A673 (cell line): ENCODE data around the gene LNX1. TPM values are rescaled to one million over a fixed set of nuclear protein-coding genes. Genes with fewer than 3 reads are reported as not detected.

Source experiments
- BruUV-seq: library from RNA; stranded (reverse); fragments of 400-500 nt; replicated peaks from 2 replicates; lab custom pipeline; 2021; lab: Mats Ljungman, UMichigan
- CTCF ChIA-PET: fragments of 300-600 bp; sonication (Branson Sonifier 250); formaldehyde crosslinking; loops from one replicate; lab custom pipeline; 2022; ENCODE audit warnings: antibody characterized with exemption; lab: Charles Lee
- POLR2A ChIA-PET: fragments of 300-600 bp; sonication (Branson Sonifier 250); formaldehyde crosslinking; loops from one replicate; lab custom pipeline; 2022; ENCODE audit warnings: antibody characterized with exemption; ENCODE audit not compliant: low non-redundant PET; lab: Charles Lee
- DNase-seq: peaks from one replicate; pipeline ENCODE4 v3.0.0-alpha.2; 2015; ENCODE audit warnings: low spot score
- H3K27ac ChIP-seq: fragments of 200-600 bp; sonication (generic); 2 replicates; pipeline ENCODE4 v1.5.1; 2016; ENCODE audit warnings: mixed run types, low read depth, mild to moderate bottlenecking, mixed read lengths, antibody characterized with exemption, low read length; ENCODE audit not compliant: poor library complexity, severe bottlenecking
- H3K27me3 ChIP-seq: fragments of 200-600 bp; sonication (generic); replicated peaks from 2 replicates; pipeline ENCODE4 v1.6.1; 2017; ENCODE audit warnings: mixed run types, low read depth, mild to moderate bottlenecking, mixed read lengths, antibody characterized with exemption, low read length; ENCODE audit not compliant: insufficient read depth, poor library complexity
- H3K36me3 ChIP-seq: fragments of 200-600 bp; sonication (generic); 2 replicates; pipeline ENCODE4 v1.6.1; 2016; ENCODE audit warnings: mixed run types, mild to moderate bottlenecking, mixed read lengths, antibody characterized with exemption, low read length; ENCODE audit not compliant: insufficient read depth, poor library complexity, severe bottlenecking
- H3K4me1 ChIP-seq: fragments of 200-600 bp; sonication (generic); 2 replicates; pipeline ENCODE4 v1.6.1; 2017; ENCODE audit warnings: mixed run types, mild to moderate bottlenecking, mixed read lengths, antibody characterized with exemption, low read length; ENCODE audit not compliant: insufficient read depth, poor library complexity, severe bottlenecking
- H3K4me3 ChIP-seq: fragments of 200-600 bp; sonication (generic); 2 replicates; pipeline ENCODE4 v1.5.1; 2016; ENCODE audit warnings: low read depth, mixed run types, mild to moderate bottlenecking, mixed read lengths, low read length; ENCODE audit not compliant: poor library complexity, severe bottlenecking
- H3K9me3 ChIP-seq: fragments of 200-600 bp; sonication (generic); 2 replicates; pipeline ENCODE4 v1.6.1; 2016; ENCODE audit warnings: mixed run types, low read depth, mild to moderate bottlenecking, mixed read lengths, antibody characterized with exemption, low read length; ENCODE audit not compliant: poor library complexity, severe bottlenecking
- CTCF ChIP-seq: fragments of 300-800, 200-600 bp; sonication (generic); conservative IDR thresholded peaks from 2 replicates; pipeline ENCODE4 v1.5.1; 2017; ENCODE audit warnings: low read depth, mild to moderate bottlenecking, antibody characterized with exemption, low read length, moderate library complexity, mixed read lengths
- EZH2 ChIP-seq: fragments of 200-600 bp; sonication (generic); IDR thresholded peaks from 2 replicates; pipeline ENCODE4 v1.6.1; 2017; ENCODE audit warnings: borderline replicate concordance, low read depth, mild to moderate bottlenecking, mixed read lengths, antibody characterized with exemption, low read length; ENCODE audit not compliant: poor library complexity, severe bottlenecking
- intact Hi-C: fragments of 100-400 bp; cut with micrococcal nuclease; formaldehyde crosslinking; loops from one replicate; pipeline ENCODE4 v1.10.0; 2022; ENCODE audit not compliant: unreplicated experiment
- total RNA-seq: library from RNA; stranded (reverse); gene quantifications from 2 replicates; pipeline ENCODE4 v1.2.3, GENCODE V29; 2021

Gene LNX1
- total RNA-seq, 1 experiment from 2014 or later = not detected

GRCh38 chr4:53582194-53582593 is 9.1 kb downstream of the LNX1 start:
- no TSS peak for BruUV-seq
- TF ChIP-seq EZH2 (no peak), CTCF (no peak)
- H3K4me1 ChIP-seq = no peaks in the 10 kb centered on the region
- ChIA-PET POLR2A (no interaction called here), CTCF (no interaction called here)
- H3K4me3 ChIP-seq = no peak overlapping the region
- H3K36me3 ChIP-seq = no peaks in the 10 kb centered on the region
- intact Hi-C loops = no loop called here
- H3K27me3 ChIP-seq = no peaks in the 10 kb centered on the region
- H3K27ac ChIP-seq = no peak overlapping the region
- H3K9me3 ChIP-seq = no peaks in the 10 kb centered on the region
- no peak for DNase-seq

GRCh38 chr4:53580274-53580673 is 11.0 kb downstream of the LNX1 start:
- Histone ChIP-seq H3K9me3 (no peaks in the 10 kb centered on the region), H3K36me3 (no peaks in the 10 kb centered on the region), H3K4me3 (no peak overlapping the region), H3K27ac (no peak overlapping the region), H3K4me1 (no peaks in the 10 kb centered on the region), H3K27me3 (no peaks in the 10 kb centered on the region)
- no peak for DNase-seq
- TF ChIP-seq EZH2 = no peak
- no peak for TF ChIP-seq CTCF
- intact Hi-C loops = no loop called here
- ChIA-PET POLR2A (no interaction called here), CTCF (no interaction called here)
- BruUV-seq = no TSS peak

GRCh38 chr4:53579826-53580225 is 11.5 kb downstream of the LNX1 start:
- CTCF ChIA-PET = no interaction called here

More at GRCh38 chr4:53579826-53580225, 11.5 kb downstream of the LNX1 start:
- BruUV-seq = no TSS peak
- no peaks in the 10 kb centered on the region for H3K27me3 ChIP-seq
- TF ChIP-seq CTCF (no peak), EZH2 (no peak)
- no peaks in the 10 kb centered on the region for H3K4me1 ChIP-seq
- no peak for DNase-seq
- H3K4me3 ChIP-seq = no peak overlapping the region
- intact Hi-C loops = no loop called here
- H3K27ac ChIP-seq = no peak overlapping the region
- POLR2A ChIA-PET = no interaction called here
- H3K36me3 ChIP-seq = no peaks in the 10 kb centered on the region
- H3K9me3 ChIP-seq = no peaks in the 10 kb centered on the region
